B cell (primary cell): ENCODE results near the gene VPS13A. TPM values are rescaled to one million over a fixed set of nuclear protein-coding genes. Genes with fewer than 3 reads are reported as not detected.

ENCODE experiments used
- ATAC-seq: fragments of 200-7000 bp; cut with Tn5 transposase; one replicate; pipeline ENCODE4 v1.10.0; 2021; ENCODE audit warnings: low read depth, mild to moderate bottlenecking, moderate number of reproducible peaks, moderate library complexity
- CTCF ChIA-PET: fragments of 350-600 bp; sonication (Branson Sonifier 250); formaldehyde crosslinking; loops from one replicate; lab custom pipeline; 2021; ENCODE audit warnings: antibody characterized with exemption, inconsistent platforms; lab: Charles Lee
- POLR2A ChIA-PET: fragments of 350-600 bp; sonication (Branson Sonifier 250); formaldehyde crosslinking; loops from one replicate; lab custom pipeline; 2021; ENCODE audit warnings: antibody characterized with exemption; lab: Charles Lee
- DNase-seq: peaks from one replicate; pipeline ENCODE4 v3.0.0; 2013
- H2AFZ ChIP-seq: 2 replicates; pipeline ENCODE4 v1.6.1; 2012; ENCODE audit warnings: mild to moderate bottlenecking, low read depth, low read length; ENCODE audit not compliant: insufficient read depth, poor library complexity, severe bottlenecking
- H3K27ac ChIP-seq, 2 donors: 1 replicate in 1 of 2; 2 replicates in 1 of 2; pipeline ENCODE4 v1.5.1; 2012 to 2013; ENCODE audit warnings: low read length in 2 of 2, mild to moderate bottlenecking in 2 of 2, moderate library complexity in 1 of 2
- H3K27me3 ChIP-seq, 4 experiments: fragments of 200-600 bp in 1 of 4; sonication (generic) in 1 of 4; replicated peaks in 1 of 4; 1 replicate in 2 of 4; 2 replicates in 2 of 4; pipeline versions ENCODE4 v1.6.1 to v1.7.0; 2013 to 2016; ENCODE audit warnings: low read length in 3 of 4, mild to moderate bottlenecking in 2 of 4, mixed read lengths in 1 of 4, moderate library complexity in 1 of 4; ENCODE audit not compliant: insufficient read depth in 4 of 4, control insufficient read depth in 3 of 4; ENCODE audit errors: control extremely low read depth in 1 of 4
- H3K36me3 ChIP-seq, 2 experiments: replicated peaks in 1 of 2; 1 replicate in 1 of 2; 2 replicates in 1 of 2; pipeline versions ENCODE4 v1.6.1 to v1.7.1; 2013; ENCODE audit warnings: low read length in 1 of 2; ENCODE audit not compliant: insufficient read depth in 2 of 2, control insufficient read depth in 1 of 2; ENCODE audit errors: control extremely low read depth in 1 of 2, extremely low read depth in 1 of 2
- H3K4me1 ChIP-seq, 2 donors: fragments of 200-600 bp in 1 of 2; sonication (generic) in 1 of 2; 1 replicate in 1 of 2; 2 replicates in 1 of 2; pipeline versions ENCODE4 v1.5.1 to v1.6.1; 2013 to 2017; ENCODE audit warnings: low read length in 2 of 2; ENCODE audit not compliant: control insufficient read depth in 2 of 2, insufficient read depth in 2 of 2
- H3K4me2 ChIP-seq: replicated peaks from 2 replicates; pipeline ENCODE3; 2012; ENCODE audit warnings: mild to moderate bottlenecking, low read depth, low read length; ENCODE audit not compliant: poor library complexity, severe bottlenecking
- H3K4me3 ChIP-seq, 5 experiments: fragments of 200-600 bp in 1 of 5; sonication (generic) in 1 of 5; 1 replicate in 3 of 5; 2 replicates in 2 of 5; pipeline versions ENCODE4 v1.5.1 to v1.7.0; 2011 to 2016; ENCODE audit warnings: low read length in 4 of 5, mild to moderate bottlenecking in 4 of 5, low read depth in 2 of 5, control low read depth in 1 of 5, moderate library complexity in 1 of 5; ENCODE audit not compliant: insufficient read depth in 1 of 5; ENCODE audit errors: control extremely low read depth in 1 of 5, extremely low read depth in 1 of 5
- H3K79me2 ChIP-seq: fragments of 200-600 bp; sonication (generic); one replicate; pipeline ENCODE4 v1.6.0; 2016; ENCODE audit warnings: low read length; ENCODE audit not compliant: control insufficient read depth, insufficient read depth
- H3K9ac ChIP-seq: fragments of 200-600 bp; sonication (generic); 2 replicates; pipeline ENCODE4 v1.6.1; 2017; ENCODE audit warnings: mild to moderate bottlenecking, low read length, moderate library complexity
- H3K9me3 ChIP-seq, 3 donors: one replicate each; pipeline versions ENCODE4 v1.6.1 to v1.7.1; 2013; ENCODE audit warnings: low read length in 2 of 3; ENCODE audit not compliant: control insufficient read depth in 2 of 3, insufficient read depth in 1 of 3; ENCODE audit errors: control extremely low read depth in 1 of 3
- H4K20me1 ChIP-seq: 2 replicates; pipeline ENCODE4 v1.6.0; 2012; ENCODE audit warnings: mild to moderate bottlenecking, low read length; ENCODE audit not compliant: insufficient read depth, control insufficient read depth, poor library complexity, severe bottlenecking
- H3K27ac Mint-ChIP-seq: one replicate; pipeline ENCODE4 v1.8.0; 2021; ENCODE audit warnings: mixed read lengths
- H3K27me3 Mint-ChIP-seq: one replicate; pipeline ENCODE4 v1.8.0; 2021; ENCODE audit warnings: mixed read lengths
- H3K4me1 Mint-ChIP-seq: one replicate; pipeline ENCODE4 v1.8.0; 2021; ENCODE audit warnings: mixed read lengths
- H3K4me3 Mint-ChIP-seq: one replicate; pipeline ENCODE4 v1.8.0; 2021; ENCODE audit warnings: mixed read lengths
- H3K9me3 Mint-ChIP-seq: one replicate; pipeline ENCODE4 v1.8.0; 2022; ENCODE audit warnings: mixed read lengths; ENCODE audit not compliant: insufficient read depth
- CTCF ChIP-seq: fragments of 200-600 bp; IDR thresholded peaks from one replicate; pipeline ENCODE4 v1.8.0; 2022; ENCODE audit warnings: antibody characterized with exemption, mild to moderate bottlenecking
- EZH2 ChIP-seq: IDR thresholded peaks from 2 replicates; pipeline ENCODE4 v1.6.1; 2012; ENCODE audit warnings: borderline replicate concordance, low read depth, mild to moderate bottlenecking, moderate library complexity, low read length; ENCODE audit not compliant: insufficient read depth, poor library complexity, severe bottlenecking
- WGBS: methylation state at CpG from one replicate; pipeline ENCODE4 v1.1.5; 2013; ENCODE audit warnings: missing lambda C conversion rate; ENCODE audit not compliant: insufficient coverage; 5-methylcytosine and 5-hydroxymethylcytosine counted together
- intact Hi-C: fragments of 100-400 bp; cut with micrococcal nuclease; formaldehyde crosslinking; loops from one replicate; pipeline ENCODE4 v1.10.0; 2022
- polyA plus RNA-seq: library from polyadenylated mRNA; depleted of rRNA; stranded (reverse); fragments of >200 nt; gene quantifications from 2 replicates; pipeline ENCODE4 v1.2.3, GENCODE V29; 2012
- total RNA-seq, 2 donors: library from RNA; stranded (reverse); fragments of 120-200 nt in 1 of 2; gene quantifications; 1 replicate in 1 of 2; 2 replicates in 1 of 2; pipeline versions ENCODE4 v1.2.3 to v1.2.4, GENCODE V29; 2013 to 2022

The VPS13A gene
- total and polyA plus RNA-seq, 2 donors (not counting 1 experiment from before 2014, with no cell fraction given): 6.5 to 57.8 TPM

DNA sequence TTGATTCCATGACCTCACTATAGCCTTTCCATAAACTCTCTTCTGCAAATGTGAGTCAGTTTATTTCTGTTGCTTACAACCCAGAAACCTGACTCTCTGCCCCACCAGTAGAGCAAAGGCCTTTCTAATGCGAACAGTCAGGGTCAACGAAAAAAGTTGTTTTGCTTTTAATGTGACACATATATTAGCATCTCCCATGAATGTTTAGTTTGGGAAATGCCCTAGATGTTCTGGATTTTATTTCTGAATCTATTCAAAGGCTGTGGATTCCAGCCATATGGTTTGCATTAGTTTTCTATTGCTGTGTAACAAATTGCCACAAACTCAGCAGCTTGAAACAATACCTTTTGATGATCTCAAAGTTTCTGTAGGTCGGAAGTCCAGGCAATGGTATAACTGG is 277.3 kb downstream of the VPS13A start:
- TF ChIP-seq EZH2 (no peak), CTCF (no peak)
- Histone ChIP-seq H3K4me2 (no peak overlapping the region), H3K79me2 (no peaks in the 10 kb centered on the region), H3K9me3 (no peaks in the 10 kb centered on the region), H3K4me3 (no peak overlapping the region), H2AFZ (no peak overlapping the region), H3K36me3 (no peaks in the 10 kb centered on the region), H3K4me1 (peaks cover 0 to 4% of the 10 kb centered on the region in 2 donors), H3K27me3 (peaks cover 0 to 11% (median 0%) of the 10 kb centered on the region in 4 experiments), H3K27ac (no peak overlapping the region), H3K9ac (no peak overlapping the region), H4K20me1 (no peaks in the 10 kb centered on the region)
- H3K4me3 Mint-ChIP-seq: no peak overlapping the region
- peaks cover 17% of the 10 kb centered on the region for H3K27me3 Mint-ChIP-seq
- ChIA-PET CTCF (interaction anchor here (1.2 to 5.6 kb wide), 5 partner anchors 9 to 289 kb away, joined by 5 to 54 read pairs (median 6); no protein-coding TSS in a partner anchor), POLR2A (no interaction called here)
- WGBS: 85% methylated on average over 1 of the region's 3 CpGs
- H3K27ac Mint-ChIP-seq: no peak overlapping the region
- no peak for ATAC-seq
- no peaks in the 10 kb centered on the region for H3K9me3 Mint-ChIP-seq
- no peak for DNase-seq
- intact Hi-C loops: loop anchor here (5.0 to 10.0 kb wide), 3 partner anchors 298 to 758 kb away; no protein-coding TSS in a partner anchor
- peaks cover 10% of the 10 kb centered on the region for H3K4me1 Mint-ChIP-seq

GRCh38 chr9:77455312-77455927 is 278.1 kb downstream of the VPS13A start:
- ChIA-PET CTCF (interaction anchor here (2.0 to 5.6 kb wide), 4 partner anchors 12 to 289 kb away, joined by 6 to 54 read pairs (median 21); no protein-coding TSS in a partner anchor), POLR2A (no interaction called here)
- Histone ChIP-seq H3K27ac (no peak overlapping the region), H2AFZ (no peak overlapping the region), H3K79me2 (no peaks in the 10 kb centered on the region), H3K4me3 (no peak overlapping the region), H4K20me1 (no peaks in the 10 kb centered on the region), H3K27me3 (peaks cover 0 to 7% (median 0%) of the 10 kb centered on the region in 4 experiments), H3K4me2 (no peak overlapping the region), H3K4me1 (peaks cover 0 to 4% of the 10 kb centered on the region in 2 donors), H3K9me3 (no peaks in the 10 kb centered on the region), H3K36me3 (no peaks in the 10 kb centered on the region), H3K9ac (no peak overlapping the region)
- Mint-ChIP-seq H3K4me3 (no peak overlapping the region), H3K9me3 (no peaks in the 10 kb centered on the region), H3K27me3 (peaks cover 16% of the 10 kb centered on the region), H3K4me1 (peaks cover 10% of the 10 kb centered on the region), H3K27ac (no peak overlapping the region)
- TF ChIP-seq EZH2 (no peak), CTCF (peak; percentile 47)
- intact Hi-C loops: loop anchor here (5.0 to 10.0 kb wide), 3 partner anchors 297 to 757 kb away; no protein-coding TSS in a partner anchor
- WGBS: 54% methylated on average over 4 of the region's 8 CpGs
- DNase-seq (peak; percentile 22), ATAC-seq (no peak)
